ENCODE results near the gene FAM13A.

The FAM13A gene

DNA sequence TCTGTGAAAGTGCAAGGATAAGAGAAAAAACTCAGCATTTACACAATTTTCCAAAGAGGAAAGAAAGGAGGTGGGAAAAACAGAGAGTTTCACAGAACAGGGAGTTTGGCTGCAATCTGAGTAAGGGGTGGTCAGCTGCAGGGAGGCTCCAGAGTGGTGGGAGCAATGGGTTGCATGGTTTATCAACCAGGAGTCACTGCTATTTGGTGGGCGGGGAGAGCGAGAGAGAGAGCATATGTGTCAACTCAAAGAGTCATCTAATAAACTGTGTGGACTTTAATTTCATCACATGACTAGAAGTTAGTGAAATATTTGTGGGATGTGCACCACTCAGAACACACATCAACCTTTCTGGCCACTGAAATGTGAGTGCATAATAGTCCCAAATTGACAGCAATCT is 94.6 kb downstream of the FAM13A start:
- ATAC-seq (ENCODE audit: low read depth), result no peak
- Histone ChIP-seq H3K4me1 (ENCODE audit: insufficient read depth, poor library complexity, severe bottlenecking) (peaks cover 24% of the 10 kb centered on the region), H3K4me3 (ENCODE audit: severe bottlenecking) (no peak overlapping the region), H3K9me3 (ENCODE audit: severe bottlenecking) (no peaks in the 10 kb centered on the region), H3K36me3 (ENCODE audit: low read depth) (no peaks in the 10 kb centered on the region), H3K27me3 (ENCODE audit: insufficient read depth, poor library complexity, severe bottlenecking) (no peaks in the 10 kb centered on the region), H3K27ac (ENCODE audit: poor library complexity, severe bottlenecking) (no peak overlapping the region)
- TF ChIP-seq, protein P1, sequence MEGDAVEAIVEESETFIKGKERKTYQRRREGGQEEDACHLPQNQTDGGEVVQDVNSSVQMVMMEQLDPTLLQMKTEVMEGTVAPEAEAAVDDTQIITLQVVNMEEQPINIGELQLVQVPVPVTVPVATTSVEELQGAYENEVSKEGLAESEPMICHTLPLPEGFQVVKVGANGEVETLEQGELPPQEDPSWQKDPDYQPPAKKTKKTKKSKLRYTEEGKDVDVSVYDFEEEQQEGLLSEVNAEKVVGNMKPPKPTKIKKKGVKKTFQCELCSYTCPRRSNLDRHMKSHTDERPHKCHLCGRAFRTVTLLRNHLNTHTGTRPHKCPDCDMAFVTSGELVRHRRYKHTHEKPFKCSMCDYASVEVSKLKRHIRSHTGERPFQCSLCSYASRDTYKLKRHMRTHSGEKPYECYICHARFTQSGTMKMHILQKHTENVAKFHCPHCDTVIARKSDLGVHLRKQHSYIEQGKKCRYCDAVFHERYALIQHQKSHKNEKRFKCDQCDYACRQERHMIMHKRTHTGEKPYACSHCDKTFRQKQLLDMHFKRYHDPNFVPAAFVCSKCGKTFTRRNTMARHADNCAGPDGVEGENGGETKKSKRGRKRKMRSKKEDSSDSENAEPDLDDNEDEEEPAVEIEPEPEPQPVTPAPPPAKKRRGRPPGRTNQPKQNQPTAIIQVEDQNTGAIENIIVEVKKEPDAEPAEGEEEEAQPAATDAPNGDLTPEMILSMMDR (IDR thresholded peaks at IDR 0.05; ENCODE audit: poor library complexity, severe bottlenecking), result no peak
- no peak for DNase-seq (ENCODE audit: low spot score)

DNA sequence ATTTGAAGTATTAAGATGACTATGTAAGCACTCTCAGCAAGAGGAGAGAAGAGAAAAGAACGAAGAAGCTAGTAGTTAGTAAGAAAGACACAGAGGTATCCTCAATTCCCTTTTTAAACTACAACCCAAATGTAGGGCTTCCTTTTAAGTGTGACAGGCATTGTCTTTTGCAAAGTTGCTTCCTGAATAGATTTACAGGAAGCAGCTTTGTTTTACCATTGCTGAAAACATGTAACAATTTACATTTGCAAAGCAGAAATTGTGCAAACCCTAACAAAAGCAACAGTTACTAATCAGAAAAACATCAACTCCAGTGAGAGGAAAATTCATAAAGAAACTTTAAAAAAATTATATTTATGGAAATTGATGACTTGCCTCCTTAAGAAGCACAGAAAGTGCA is 96.4 kb downstream of the FAM13A start:
- Histone ChIP-seq H3K27me3 (ENCODE audit: insufficient read depth, poor library complexity, severe bottlenecking) (no peaks in the 10 kb centered on the region), H3K36me3 (ENCODE audit: low read depth) (no peaks in the 10 kb centered on the region), H3K9me3 (ENCODE audit: severe bottlenecking) (no peaks in the 10 kb centered on the region), H3K4me1 (ENCODE audit: insufficient read depth, poor library complexity, severe bottlenecking) (peaks cover 21% of the 10 kb centered on the region), H3K27ac (ENCODE audit: poor library complexity, severe bottlenecking) (no peak overlapping the region), H3K4me3 (ENCODE audit: severe bottlenecking) (no peak overlapping the region)
- DNase-seq (ENCODE audit: low spot score) (no peak), ATAC-seq (ENCODE audit: low read depth) (no peak)
- TF ChIP-seq, protein P1 (IDR thresholded peaks at IDR 0.05; ENCODE audit: poor library complexity, severe bottlenecking), result no peak

DNA sequence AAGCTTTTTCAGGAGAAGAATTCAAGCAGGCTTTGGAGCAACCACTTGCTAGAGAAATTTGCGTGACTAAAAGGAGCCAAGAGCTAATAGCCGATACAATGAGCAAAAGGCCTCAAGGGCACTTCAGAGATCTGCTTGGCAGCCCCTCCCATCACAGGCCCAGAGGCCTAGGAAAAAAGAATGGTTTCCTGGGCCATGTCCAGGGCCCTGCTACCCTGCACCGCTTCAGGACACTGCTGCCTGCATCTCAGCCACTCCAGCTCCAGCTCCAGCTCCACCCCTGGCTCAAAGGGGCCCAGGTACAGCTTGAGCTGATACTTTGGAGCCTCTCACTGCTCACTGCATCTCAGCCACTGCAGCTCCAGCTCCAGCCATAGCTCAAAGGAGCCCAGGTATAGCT is 98.9 kb downstream of the FAM13A start:
- Histone ChIP-seq H3K4me1 (ENCODE audit: insufficient read depth, poor library complexity, severe bottlenecking) (peaks cover 5% of the 10 kb centered on the region), H3K36me3 (ENCODE audit: low read depth) (no peaks in the 10 kb centered on the region), H3K27ac (ENCODE audit: poor library complexity, severe bottlenecking) (no peak overlapping the region), H3K27me3 (ENCODE audit: insufficient read depth, poor library complexity, severe bottlenecking) (no peaks in the 10 kb centered on the region), H3K9me3 (ENCODE audit: severe bottlenecking) (no peaks in the 10 kb centered on the region), H3K4me3 (ENCODE audit: severe bottlenecking) (no peak overlapping the region)
- no peak for DNase-seq (ENCODE audit: low spot score)
- TF ChIP-seq, protein P1 (IDR thresholded peaks at IDR 0.05; ENCODE audit: poor library complexity, severe bottlenecking), result no peak
- no peak for ATAC-seq (ENCODE audit: low read depth)

DNA sequence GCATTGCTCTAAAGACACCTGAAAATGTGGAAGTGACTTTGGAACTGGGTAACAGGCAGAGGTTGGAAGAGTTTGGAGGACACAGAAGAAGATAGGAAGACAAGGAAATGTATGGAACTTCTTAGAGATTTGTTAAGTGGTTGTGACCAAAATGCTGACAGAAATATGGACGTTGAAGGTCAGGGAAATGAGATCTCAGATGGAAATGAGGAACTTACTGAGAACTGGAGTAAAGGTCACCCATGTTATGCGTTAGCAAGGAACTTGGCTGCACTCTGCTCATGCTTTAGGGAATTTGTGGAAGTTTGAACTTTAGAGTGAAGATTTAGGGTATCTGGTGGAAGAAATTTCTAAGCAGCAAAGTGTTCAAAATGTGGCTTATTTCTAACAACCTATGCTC is 99.4 kb downstream of the FAM13A start:
- no peak for DNase-seq (ENCODE audit: low spot score)
- H3K4me3 ChIP-seq (ENCODE audit: severe bottlenecking), result no peak overlapping the region
- no peak for ATAC-seq (ENCODE audit: low read depth)
- TF ChIP-seq, protein P1 (IDR thresholded peaks at IDR 0.05; ENCODE audit: poor library complexity, severe bottlenecking), result no peak
- no peaks in the 10 kb centered on the region for H3K9me3 ChIP-seq (ENCODE audit: severe bottlenecking)
- H3K27ac ChIP-seq (ENCODE audit: poor library complexity, severe bottlenecking), result no peak overlapping the region
- no peaks in the 10 kb centered on the region for H3K27me3 ChIP-seq (ENCODE audit: insufficient read depth, poor library complexity, severe bottlenecking)
- peaks cover 5% of the 10 kb centered on the region for H3K4me1 ChIP-seq (ENCODE audit: insufficient read depth, poor library complexity, severe bottlenecking)
- H3K36me3 ChIP-seq (ENCODE audit: low read depth), result no peaks in the 10 kb centered on the region

DNA sequence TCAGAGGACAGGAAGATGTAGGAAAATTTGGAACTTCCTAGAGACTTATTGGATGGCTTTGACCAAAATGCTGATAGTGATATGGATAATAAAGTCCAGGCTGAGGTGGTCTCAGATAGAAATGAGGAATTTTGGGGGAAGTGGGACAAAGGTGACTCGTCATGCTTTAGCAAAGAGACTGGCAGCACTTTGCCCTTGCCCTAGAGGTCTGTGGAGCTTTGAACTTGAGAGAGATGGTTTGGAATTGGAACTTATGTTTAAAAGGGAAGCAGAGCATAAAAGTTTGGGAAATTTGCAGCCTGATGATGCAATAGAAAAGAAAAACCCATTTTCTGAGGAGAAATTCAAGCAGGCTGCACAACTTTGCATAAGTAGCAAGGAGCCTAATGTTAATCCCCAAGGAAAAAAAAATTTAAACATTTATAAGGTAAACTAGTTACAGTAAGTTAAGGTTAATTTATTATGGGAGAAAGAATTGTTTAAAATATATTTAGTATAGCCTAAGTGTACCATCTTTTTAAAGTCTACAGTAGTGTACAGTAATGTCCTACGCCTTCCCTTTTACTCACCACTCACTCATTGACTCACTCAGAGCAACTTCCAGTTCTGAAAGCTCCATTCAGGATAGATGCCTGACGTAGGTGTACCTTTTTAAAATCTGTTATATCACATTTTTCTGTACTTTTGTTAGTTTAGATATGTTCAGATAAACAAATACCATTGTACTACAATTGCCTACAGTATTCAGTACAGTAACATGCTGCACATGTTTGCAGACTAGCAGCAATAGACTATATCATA is 101.2 kb downstream of the FAM13A start:
- no peak for ATAC-seq (ENCODE audit: low read depth)
- Histone ChIP-seq H3K4me1 (ENCODE audit: insufficient read depth, poor library complexity, severe bottlenecking) (peaks cover 5% of the 10 kb centered on the region), H3K36me3 (ENCODE audit: low read depth) (no peaks in the 10 kb centered on the region), H3K27ac (ENCODE audit: poor library complexity, severe bottlenecking) (no peak overlapping the region), H3K9me3 (ENCODE audit: severe bottlenecking) (no peaks in the 10 kb centered on the region), H3K27me3 (ENCODE audit: insufficient read depth, poor library complexity, severe bottlenecking) (no peaks in the 10 kb centered on the region), H3K4me3 (ENCODE audit: severe bottlenecking) (no peak overlapping the region)
- TF ChIP-seq, protein P1 (IDR thresholded peaks at IDR 0.05; ENCODE audit: poor library complexity, severe bottlenecking), result no peak
- no peak for DNase-seq (ENCODE audit: low spot score)
